ENCODE results near the gene RAVER2.

The RAVER2 gene

GRCh38 chr1:64839261-64839660 lies 94.4 kb downstream of the RAVER2 start:
- no peak for DNase-seq (ENCODE audit: low read depth)
- no peak for TF ChIP-seq CTCF (IDR thresholded peaks at IDR 0.05; ENCODE audit: low read length, missing control alignments)
- no peak overlapping the region for H3K4me3 ChIP-seq (replicated peaks; ENCODE audit: low read depth, low read length)

GRCh38 chr1:64839732-64840405 lies 95.0 kb downstream of the RAVER2 start:
- no peak for TF ChIP-seq CTCF (IDR thresholded peaks at IDR 0.05; ENCODE audit: low read length, missing control alignments)
- DNase-seq (ENCODE audit: low read depth) = no peak
- no peak overlapping the region for H3K4me3 ChIP-seq (replicated peaks; ENCODE audit: low read depth, low read length)

- DNase-seq (ENCODE audit: low read depth) = peak; percentile 49
- no peak for TF ChIP-seq CTCF (IDR thresholded peaks at IDR 0.05; ENCODE audit: low read length, missing control alignments)
- no peak overlapping the region for H3K4me3 ChIP-seq (replicated peaks; ENCODE audit: low read depth, low read length)
Measured at GRCh38 chr1:64841330-64842065, 96.6 kb downstream of the RAVER2 start.

GRCh38 chr1:64842224-64842623 lies 97.3 kb downstream of the RAVER2 start:
- H3K4me3 ChIP-seq (replicated peaks; ENCODE audit: low read depth, low read length) = no peak overlapping the region
- DNase-seq (ENCODE audit: low read depth) = no peak
- no peak for TF ChIP-seq CTCF (IDR thresholded peaks at IDR 0.05; ENCODE audit: low read length, missing control alignments)

DNA sequence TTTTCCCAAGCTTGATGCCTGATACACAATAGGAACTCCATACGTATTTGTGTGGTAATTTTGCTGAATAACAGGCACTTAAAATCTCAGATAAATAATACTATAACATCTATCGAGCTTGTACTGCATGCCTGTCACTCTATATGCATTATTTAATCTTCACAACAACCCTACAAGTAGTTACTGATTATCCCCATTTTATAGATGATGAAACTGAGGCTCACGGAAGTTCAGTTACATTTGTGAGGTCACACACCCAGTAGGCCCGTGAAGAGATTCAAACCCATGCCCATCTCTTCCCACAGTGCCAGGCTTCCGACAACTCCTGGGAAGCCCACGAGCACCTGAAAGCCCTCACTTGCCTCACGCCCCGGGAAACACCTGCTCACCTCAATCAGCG lies 98.8 kb downstream of the RAVER2 start:
- no peak for DNase-seq (ENCODE audit: low read depth)
- no peak overlapping the region for H3K4me3 ChIP-seq (replicated peaks; ENCODE audit: low read depth, low read length)
- TF ChIP-seq CTCF (IDR thresholded peaks at IDR 0.05; ENCODE audit: low read length, missing control alignments) = no peak

DNA sequence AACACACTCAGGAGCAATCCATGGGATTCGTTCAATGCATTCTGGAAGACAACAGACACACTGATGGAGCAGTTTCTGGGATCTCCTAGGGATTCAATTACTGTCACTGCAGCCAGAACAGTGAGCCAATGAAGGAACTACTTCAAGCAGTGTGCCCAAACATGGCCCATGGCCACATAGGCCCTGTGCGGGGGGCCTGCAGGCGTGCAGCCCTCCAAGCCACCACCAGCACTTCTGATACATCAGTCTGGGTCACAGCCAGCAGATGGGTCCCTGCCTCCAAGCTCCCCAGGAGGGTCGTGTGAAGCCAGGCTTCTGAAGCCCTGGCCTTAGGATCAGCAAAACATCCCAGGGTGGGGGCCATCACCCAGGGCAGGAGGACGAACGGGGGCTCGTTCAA lies 99.3 kb downstream of the RAVER2 start:
- TF ChIP-seq CTCF (IDR thresholded peaks at IDR 0.05; ENCODE audit: low read length, missing control alignments) = no peak
- no peak for DNase-seq (ENCODE audit: low read depth)
- no peak overlapping the region for H3K4me3 ChIP-seq (replicated peaks; ENCODE audit: low read depth, low read length)
